ENCODE results near the gene MYO5A. TPM values are rescaled to one million over a fixed set of nuclear protein-coding genes. Genes with fewer than 3 reads are reported as not detected.

Gene MYO5A
- total RNA-seq, 1 experiment from 2014 or later, result 17.6 TPM

DNA sequence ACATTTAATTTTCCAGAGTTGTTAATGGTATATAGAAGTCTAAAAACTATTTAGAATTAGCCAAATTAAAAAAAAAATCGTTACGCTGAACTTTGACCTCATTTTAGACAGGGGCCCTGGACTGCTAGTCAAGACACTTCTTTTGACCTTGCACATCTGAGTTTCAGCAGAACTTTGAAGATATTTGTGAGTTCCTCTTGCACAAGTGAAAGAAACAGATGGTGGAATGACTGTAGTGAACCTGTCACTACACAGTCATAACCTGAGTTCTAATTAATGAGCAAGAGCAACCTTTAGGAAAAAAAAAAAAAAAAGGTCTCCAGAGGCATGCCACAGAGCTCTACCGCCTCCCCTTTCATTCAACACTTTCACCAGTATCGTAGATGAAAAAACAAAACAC, 238.4 kb downstream of the MYO5A start (continued):
- TF ChIP-seq, protein P1, sequence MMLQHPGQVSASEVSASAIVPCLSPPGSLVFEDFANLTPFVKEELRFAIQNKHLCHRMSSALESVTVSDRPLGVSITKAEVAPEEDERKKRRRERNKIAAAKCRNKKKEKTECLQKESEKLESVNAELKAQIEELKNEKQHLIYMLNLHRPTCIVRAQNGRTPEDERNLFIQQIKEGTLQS (IDR thresholded peaks at IDR 0.05), result no peak
- no peak for TF ChIP-seq CBX3 (IDR thresholded peaks at IDR 0.05; ENCODE audit: low read depth)
- no peak for TF ChIP-seq CEBPB (IDR thresholded peaks at IDR 0.05; ENCODE audit: low read depth)
- no peak for TF ChIP-seq JUND (IDR thresholded peaks at IDR 0.05)
- no peak for TF ChIP-seq POLR2AphosphoS5 (IDR thresholded peaks at IDR 0.05; ENCODE audit: low read depth, low read length)
- TF ChIP-seq ELF1 (IDR thresholded peaks at IDR 0.05; ENCODE audit: borderline replicate concordance, low read depth), result no peak
- no peak for TF ChIP-seq SP1 (IDR thresholded peaks at IDR 0.05; ENCODE audit: low read depth)
- TF ChIP-seq RAD21 (IDR thresholded peaks at IDR 0.05; ENCODE audit: low read depth), result no peak

DNA sequence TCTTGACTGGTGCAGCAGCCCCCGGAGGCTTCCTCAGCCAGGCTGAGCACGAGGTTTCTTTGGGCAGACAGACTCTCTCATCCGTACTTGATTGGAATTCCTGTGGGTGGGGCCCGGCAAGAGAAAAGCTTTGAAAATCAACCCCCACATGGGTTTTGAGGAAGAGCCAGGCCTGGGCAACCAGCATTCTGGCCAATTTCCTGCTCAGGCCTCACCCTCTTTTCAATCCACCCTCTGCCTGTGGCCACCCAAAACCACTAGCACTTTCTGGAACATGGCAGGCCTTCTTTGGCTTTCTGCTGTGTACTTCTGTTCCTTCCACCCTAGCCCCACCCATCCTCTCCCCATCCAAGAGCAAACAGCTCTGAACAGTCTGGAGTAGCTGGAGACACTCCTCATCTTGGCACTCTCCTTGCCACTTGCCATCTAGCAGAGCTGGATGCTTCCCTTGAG, 239.0 kb downstream of the MYO5A start:
- Histone ChIP-seq H3K27ac (ENCODE audit: low read depth, low read length) (no peak overlapping the region), H3K9ac (ENCODE audit: low read length) (no peak overlapping the region), H3K4me3 (replicated peaks in 1 of 2; ENCODE audit: low read depth in 1 of 2, low read length in 2 of 2) (no peak overlapping the region), H3K9me2 (ENCODE audit: insufficient read depth) (no peaks in the 10 kb centered on the region), H3K4me1 (ENCODE audit: control insufficient read depth in 1 of 2, insufficient read depth in 2 of 2, low read length in 2 of 2) (peaks cover 5 to 16% of the 10 kb centered on the region in 2 experiments; a peak in 2 of 4 replicates), H3K36me3 (ENCODE audit: control insufficient read depth in 1 of 2, insufficient read depth in 2 of 2, low read length in 2 of 2) (no peaks in the 10 kb centered on the region; a peak in 1 of 4 replicates), H3K27me3 (ENCODE audit: insufficient read depth, low read length) (no peaks in the 10 kb centered on the region), H4K20me1 (ENCODE audit: insufficient read depth) (no peaks in the 10 kb centered on the region), H3K4me2 (ENCODE audit: low read length) (no peak overlapping the region), H3K9me3 (ENCODE audit: control insufficient read depth in 1 of 2, insufficient read depth in 1 of 2, low read depth in 1 of 2, low read length in 2 of 2) (no peaks in the 10 kb centered on the region), H3K79me2 (ENCODE audit: insufficient read depth, low read length) (peaks cover 74% of the 10 kb centered on the region), H2AFZ (ENCODE audit: low read depth, low read length, poor library complexity, severe bottlenecking) (no peak overlapping the region)
- intact Hi-C loops (cut with micrococcal nuclease), result no loop called here
- ChIA-PET RAD21 (ENCODE audit: low non-redundant PET in 1 of 2, low total read pairs in 2 of 2, uncharacterized antibody in 2 of 2, unreplicated experiment in 2 of 2) (no interaction called here), CTCF (no interaction called here), POLR2A (no interaction called here)
- no peak for ATAC-seq
- TF ChIP-seq, protein P1 (IDR thresholded peaks at IDR 0.05), result no peak
- no peak for TF ChIP-seq YY1 (IDR thresholded peaks at IDR 0.05; ENCODE audit: extremely low read depth, insufficient replicate concordance, low read depth, low read length)
- no peak for TF ChIP-seq ZNF274 (IDR thresholded peaks at IDR 0.05; ENCODE audit: low read depth, low read length)
- TF ChIP-seq, protein P2, sequence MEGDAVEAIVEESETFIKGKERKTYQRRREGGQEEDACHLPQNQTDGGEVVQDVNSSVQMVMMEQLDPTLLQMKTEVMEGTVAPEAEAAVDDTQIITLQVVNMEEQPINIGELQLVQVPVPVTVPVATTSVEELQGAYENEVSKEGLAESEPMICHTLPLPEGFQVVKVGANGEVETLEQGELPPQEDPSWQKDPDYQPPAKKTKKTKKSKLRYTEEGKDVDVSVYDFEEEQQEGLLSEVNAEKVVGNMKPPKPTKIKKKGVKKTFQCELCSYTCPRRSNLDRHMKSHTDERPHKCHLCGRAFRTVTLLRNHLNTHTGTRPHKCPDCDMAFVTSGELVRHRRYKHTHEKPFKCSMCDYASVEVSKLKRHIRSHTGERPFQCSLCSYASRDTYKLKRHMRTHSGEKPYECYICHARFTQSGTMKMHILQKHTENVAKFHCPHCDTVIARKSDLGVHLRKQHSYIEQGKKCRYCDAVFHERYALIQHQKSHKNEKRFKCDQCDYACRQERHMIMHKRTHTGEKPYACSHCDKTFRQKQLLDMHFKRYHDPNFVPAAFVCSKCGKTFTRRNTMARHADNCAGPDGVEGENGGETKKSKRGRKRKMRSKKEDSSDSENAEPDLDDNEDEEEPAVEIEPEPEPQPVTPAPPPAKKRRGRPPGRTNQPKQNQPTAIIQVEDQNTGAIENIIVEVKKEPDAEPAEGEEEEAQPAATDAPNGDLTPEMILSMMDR (IDR thresholded peaks at IDR 0.05 in 2 of 3, conservative IDR thresholded peaks at IDR 0.05 in 1 of 3; ENCODE audit: borderline replicate concordance in 1 of 3, insufficient read depth in 1 of 3, low read depth in 2 of 3, low read length in 2 of 3), result no peak
- TF ChIP-seq SRF (IDR thresholded peaks at IDR 0.05; ENCODE audit: low read depth), result no peak
- no peak for TF ChIP-seq RAD21 (IDR thresholded peaks at IDR 0.05; ENCODE audit: low read depth)
- TF ChIP-seq POLR2A (IDR thresholded peaks at IDR 0.05; ENCODE audit: borderline replicate concordance, extremely low read depth, insufficient read depth, insufficient read length), result no peak
- TF ChIP-seq POLR2AphosphoS5 (IDR thresholded peaks at IDR 0.05; ENCODE audit: low read depth, low read length), result no peak
- TF ChIP-seq, protein P3, sequence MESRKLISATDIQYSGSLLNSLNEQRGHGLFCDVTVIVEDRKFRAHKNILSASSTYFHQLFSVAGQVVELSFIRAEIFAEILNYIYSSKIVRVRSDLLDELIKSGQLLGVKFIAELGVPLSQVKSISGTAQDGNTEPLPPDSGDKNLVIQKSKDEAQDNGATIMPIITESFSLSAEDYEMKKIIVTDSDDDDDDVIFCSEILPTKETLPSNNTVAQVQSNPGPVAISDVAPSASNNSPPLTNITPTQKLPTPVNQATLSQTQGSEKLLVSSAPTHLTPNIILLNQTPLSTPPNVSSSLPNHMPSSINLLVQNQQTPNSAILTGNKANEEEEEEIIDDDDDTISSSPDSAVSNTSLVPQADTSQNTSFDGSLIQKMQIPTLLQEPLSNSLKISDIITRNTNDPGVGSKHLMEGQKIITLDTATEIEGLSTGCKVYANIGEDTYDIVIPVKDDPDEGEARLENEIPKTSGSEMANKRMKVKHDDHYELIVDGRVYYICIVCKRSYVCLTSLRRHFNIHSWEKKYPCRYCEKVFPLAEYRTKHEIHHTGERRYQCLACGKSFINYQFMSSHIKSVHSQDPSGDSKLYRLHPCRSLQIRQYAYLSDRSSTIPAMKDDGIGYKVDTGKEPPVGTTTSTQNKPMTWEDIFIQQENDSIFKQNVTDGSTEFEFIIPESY (IDR thresholded peaks at IDR 0.05; ENCODE audit: extremely low read depth, insufficient replicate concordance, low read length), result no peak
- BruUV-seq (replicated peaks), result no TSS peak
- DNase-seq (ENCODE audit: low read depth, low spot score), result no peak

All from HCT116 (cell line).